ENCODE measurements around the gene SELENOO.

SELENOO gene

DNA sequence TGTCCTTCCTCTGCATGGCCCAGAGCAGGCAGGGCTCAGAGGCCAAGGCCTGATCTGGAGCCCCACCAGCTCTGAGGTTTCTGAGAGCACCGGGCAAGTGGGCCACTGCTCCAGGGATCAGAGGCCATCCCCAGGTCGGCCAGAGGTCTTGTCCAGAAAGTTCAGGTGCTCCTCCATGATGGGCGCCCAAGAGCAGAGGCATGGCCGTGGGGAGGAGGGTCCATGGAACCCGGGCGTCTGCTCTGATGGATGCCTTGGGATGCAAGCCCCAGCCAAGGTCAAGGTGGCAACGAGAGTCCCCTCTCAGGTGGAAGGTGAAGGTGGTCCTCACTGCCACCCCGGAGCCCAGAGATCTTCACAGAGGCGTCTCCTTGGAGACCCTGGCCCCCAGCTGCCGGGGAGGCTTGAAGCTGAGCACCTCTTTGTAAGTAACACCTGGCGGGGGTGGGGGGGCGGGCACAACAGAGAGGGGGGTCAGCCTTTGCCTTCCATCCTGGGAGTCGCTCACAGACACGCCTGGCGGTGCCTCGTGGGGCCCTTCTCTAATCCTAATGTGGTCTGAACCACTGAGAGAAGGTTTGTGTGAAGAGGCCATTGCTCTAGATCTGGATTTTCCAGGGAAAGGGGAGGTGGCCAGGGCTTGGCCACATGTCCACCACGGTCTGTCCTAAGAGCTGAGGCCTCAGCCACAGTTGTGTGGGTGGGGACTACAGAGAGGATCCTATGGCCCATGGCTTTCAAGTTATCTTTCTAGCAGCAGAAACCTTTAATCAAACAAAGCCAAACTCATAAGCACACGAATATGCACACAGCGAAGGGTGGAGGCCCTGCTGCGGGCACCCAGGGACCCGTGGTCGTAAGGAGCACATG, 52.5 kb downstream of the SELENOO start:
- DNase-seq (ENCODE audit: low read depth in 2 of 2): no peak

GRCh38 chr22:50253941-50254340, 53.1 kb downstream of the SELENOO start:
- DNase-seq (ENCODE audit: low read depth in 2 of 2): no peak

- DNase-seq (ENCODE audit: low read depth in 2 of 2): no peak
Measured at GRCh38 chr22:50255099-50255498, 54.3 kb downstream of the SELENOO start.

- DNase-seq (ENCODE audit: low read depth in 2 of 2): no peak
Measured at GRCh38 chr22:50255607-50256006, 54.8 kb downstream of the SELENOO start.

DNA sequence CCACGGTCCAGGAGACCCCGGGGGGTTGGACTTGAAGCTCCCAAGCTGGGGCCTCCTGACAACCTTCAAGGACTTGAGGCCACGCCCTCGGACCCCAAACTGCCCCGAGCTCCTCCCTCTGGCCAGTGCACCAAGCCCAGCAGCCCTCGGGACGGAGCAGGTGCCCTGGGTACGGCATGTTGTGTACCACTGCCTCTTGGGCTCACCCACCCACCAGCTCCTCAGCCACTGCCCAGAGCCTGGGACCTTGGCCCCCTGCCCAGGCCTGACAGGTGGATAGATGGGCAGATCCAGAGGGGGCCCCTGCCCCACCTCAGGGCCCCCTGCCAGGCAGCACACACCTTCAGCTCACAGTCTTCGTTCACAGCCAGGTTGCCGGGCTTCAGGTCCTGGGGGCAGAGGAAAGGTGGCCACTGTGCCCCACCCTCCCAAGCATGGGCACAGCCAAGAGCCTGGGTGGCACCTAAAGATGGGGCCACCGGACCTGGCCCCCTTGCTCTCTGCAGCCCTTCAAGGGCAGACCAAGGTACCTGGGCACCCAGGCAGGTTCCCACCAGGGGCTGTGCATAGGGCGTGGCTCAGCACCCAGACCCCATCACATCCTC, 55.5 kb downstream of the SELENOO start:
- no peak for DNase-seq (ENCODE audit: low read depth in 2 of 2)

DNA sequence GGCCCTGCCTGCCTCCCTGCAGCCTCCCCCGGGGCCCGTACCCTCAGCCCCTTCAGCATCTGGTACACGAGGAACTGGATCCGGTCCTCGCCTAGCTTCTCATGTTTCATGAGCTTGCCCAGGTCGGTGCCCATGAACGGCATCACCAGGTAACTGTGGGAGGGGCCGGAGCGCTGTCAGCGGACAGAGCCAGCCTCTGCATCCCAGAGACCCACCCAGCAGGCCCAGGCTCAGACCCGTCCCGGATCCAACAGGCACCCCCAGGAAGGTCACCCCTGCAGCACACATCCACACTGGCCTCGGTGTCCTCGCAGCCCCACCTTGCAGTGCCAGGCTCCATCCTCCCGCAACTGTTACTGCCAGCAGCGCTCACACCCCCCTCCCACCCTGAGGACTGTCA, 56.2 kb downstream of the SELENOO start:
- no peak for DNase-seq (ENCODE audit: low read depth in 2 of 2)

DNA sequence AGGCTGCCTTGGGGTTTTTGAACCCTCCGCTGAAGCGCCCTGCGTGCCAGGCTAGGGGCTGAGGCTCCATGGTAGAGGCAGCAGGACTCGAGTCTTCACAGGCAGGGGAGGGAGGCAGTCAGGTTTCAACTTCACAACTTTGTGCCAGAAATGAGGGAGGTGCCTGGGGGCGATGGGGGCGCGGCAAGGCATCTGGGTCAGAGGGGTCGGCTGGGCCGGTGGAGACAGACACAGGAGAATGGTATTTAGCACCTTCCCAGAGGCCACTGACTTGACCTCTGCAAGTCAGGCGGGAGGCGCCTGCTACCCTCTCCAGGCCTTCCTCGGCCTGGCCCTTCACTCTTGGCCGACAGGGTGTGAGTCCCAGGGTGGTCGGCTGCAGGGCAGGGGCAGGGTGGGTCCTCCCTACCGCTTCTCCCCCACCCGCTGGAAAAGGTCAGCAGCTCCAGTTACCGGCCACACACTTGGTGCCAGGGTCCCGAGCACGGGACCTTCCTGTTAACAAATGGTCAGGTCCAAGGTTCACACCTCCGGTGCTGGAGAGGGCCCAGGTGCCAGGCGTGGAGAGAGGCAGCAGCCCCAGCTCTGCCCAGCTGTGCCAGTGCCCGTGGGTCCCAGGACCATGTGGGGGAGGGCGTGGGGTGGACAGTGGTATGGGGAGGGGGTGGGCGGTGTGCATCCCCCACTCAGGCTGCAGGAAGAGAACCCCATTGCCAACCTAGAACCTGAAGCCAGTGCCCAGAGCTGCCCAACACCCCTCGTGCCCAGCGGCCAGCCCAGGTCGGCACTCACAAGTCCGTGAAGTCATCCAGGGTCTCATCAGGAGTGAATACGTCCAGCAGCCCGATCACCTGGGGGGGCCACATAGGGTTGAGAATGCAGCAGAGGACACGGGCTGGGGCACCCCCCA, 56.9 kb downstream of the SELENOO start:
- DNase-seq (ENCODE audit: low read depth in 2 of 2): no peak

DNA sequence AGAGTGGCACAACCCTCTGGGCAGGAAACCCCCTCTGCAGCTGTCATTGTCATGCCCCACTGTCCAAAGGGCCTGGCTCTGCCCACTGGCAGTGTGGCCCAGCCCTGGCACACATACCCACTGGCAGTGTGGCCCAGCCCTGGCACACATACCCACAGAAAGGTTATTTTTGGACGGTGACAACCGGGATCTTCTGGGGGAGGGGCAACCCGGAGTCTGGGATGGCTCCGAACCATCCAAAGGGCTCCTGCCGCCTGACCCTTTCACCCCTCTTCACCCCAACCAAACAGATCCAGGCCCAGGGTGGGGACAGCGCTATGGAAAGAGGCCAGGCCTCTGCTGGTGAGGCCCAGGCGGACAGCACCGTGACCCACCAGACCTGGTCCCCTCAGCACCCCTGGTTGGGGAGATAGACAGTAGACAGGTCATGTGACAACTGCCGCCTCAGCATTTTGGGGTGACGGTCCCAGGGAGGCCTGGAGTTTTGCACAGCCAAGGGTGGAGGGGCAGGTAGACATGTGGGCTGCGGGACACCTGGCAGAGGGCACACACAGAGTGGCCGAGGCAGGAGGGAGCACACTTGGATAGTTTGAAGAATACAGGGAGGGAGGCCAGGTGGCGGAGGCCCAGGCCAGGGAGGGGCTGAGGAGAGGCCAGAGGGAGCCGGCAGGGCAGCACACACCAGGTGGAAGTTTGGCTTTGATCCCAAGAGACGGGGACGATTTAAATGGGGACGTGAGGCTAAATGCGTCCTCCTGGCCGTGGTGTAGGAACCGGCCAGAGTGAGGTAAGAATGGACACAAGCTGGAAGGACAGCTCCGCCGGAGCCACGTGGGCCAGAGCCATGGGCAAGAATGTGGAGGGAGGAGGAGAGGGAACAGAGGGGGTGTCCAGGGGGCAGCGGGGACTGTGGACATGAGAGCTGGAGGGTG, 57.8 kb downstream of the SELENOO start:
- DNase-seq (ENCODE audit: low read depth in 2 of 2): no peak

DNA sequence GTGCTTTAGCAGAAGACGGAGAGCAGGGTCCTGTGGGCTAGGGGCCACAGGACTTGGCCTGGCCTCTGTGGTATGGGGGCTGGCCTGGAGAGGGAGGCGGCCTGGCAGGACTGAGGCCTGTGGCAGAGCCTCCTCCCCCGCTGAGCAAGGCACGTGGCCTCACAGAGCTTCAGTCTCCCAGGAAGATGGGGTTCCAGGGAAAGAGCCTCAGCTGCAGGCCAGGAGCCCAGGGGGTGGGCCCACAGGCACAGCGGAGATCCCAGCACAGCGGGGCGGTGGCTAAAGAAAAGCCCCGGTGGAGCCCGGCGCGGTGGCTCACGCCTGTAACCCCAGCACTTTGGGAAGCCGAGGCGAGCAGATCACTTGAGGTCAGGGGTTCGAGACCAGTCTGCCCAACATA, 58.5 kb downstream of the SELENOO start:
- DNase-seq (ENCODE audit: low read depth in 2 of 2): no peak

- DNase-seq (ENCODE audit: low read depth in 2 of 2): no peak
Measured at GRCh38 chr22:50260434-50260800, 59.6 kb downstream of the SELENOO start.

DNA sequence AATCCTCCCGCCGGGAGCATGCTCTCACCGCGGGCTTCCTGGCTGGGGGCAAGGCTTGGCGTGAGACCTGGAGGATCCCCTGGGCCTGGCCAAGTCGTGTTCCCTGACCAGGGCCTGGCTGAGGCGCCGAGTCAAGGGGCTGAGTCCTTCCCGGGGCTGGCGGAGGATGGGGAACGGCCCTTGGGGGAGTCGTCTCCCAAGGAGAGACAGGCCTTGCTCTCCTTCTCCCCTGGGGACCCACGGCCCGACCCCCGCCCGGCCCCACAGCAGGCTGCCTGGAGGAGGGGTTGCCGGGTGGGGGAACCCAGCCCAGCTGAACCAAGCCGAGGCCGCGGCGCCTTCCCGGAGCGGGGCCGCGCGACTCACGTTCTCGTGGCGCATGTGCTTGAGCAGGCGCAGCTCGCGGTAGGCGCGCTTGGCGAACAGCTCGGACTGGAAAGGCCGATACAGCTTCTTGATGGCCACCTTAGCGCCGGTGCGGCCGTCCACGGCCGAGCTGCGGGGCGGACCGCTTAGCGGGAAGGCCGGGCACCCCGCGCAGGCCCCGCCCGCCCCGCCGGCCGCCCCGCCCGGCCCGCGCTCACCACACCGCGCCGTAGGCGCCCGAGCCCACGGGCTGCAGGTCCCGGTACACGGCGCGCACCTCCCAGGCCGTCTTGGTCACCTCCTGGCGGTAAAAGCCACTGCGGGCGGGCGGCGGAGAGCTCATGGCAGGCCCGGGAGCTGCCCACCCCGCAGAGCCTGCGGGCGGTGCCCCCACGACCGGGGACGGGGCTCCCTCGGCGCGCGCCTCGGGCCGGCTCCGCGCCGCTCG, 60.2 kb downstream of the SELENOO start:
- no peak for DNase-seq (ENCODE audit: low read depth in 2 of 2)

DNA sequence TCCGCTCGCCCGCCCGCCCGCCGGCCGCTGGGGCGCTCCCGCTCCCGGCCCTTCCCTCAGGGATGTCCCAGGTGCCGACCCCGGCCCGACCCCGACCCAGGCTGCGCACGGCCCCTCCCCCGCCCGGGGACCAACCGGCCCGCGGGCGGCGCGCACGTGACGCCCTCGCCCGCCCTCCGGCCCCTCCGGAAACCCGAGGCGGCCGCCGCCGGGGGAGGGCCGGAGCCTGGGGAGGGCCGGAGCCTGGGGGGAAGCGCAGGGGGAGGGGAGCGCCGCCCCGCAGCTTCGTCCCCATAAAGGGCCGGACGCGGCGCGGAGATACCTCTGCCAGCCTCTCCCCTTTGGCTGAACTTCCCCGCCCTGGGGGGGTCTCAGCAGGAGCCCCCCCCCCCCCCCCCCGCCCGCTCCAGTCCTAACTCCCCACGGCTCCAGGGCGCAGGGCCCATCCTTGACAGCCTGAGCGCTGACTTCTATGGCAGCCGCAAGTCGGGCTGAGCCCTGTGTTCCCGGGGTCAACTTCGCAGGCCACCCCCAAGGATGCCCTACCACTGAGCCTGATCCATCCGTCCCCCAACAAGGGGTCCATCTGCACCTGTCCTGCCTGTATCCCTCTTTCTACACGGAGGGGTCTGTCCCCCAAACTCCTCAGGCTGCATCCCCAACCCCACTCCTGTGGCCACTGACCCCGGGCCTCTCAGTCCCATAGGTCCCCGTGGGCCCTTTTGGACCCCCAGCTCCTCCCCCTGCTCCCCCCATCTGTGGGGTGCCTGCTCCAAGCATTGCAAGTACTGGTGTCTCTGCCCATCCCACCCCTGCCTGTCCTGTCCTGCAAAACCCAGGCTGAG, 61.0 kb downstream of the SELENOO start, which contains the start of gene MAPK12:
MAPK12 (minus strand) TSS at position 69 of the 845 bp plus-strand sequence. CDS start 174 bp downstream, outside the sequence.
- DNase-seq (ENCODE audit: low read depth in 2 of 2): no peak

- no peak for DNase-seq (ENCODE audit: low read depth in 2 of 2)
Measured at GRCh38 chr22:50262460-50262911, 61.7 kb downstream of the SELENOO start.

- no peak for DNase-seq (ENCODE audit: low read depth in 2 of 2)
Measured at GRCh38 chr22:50262973-50263617, 62.3 kb downstream of the SELENOO start.

DNA sequence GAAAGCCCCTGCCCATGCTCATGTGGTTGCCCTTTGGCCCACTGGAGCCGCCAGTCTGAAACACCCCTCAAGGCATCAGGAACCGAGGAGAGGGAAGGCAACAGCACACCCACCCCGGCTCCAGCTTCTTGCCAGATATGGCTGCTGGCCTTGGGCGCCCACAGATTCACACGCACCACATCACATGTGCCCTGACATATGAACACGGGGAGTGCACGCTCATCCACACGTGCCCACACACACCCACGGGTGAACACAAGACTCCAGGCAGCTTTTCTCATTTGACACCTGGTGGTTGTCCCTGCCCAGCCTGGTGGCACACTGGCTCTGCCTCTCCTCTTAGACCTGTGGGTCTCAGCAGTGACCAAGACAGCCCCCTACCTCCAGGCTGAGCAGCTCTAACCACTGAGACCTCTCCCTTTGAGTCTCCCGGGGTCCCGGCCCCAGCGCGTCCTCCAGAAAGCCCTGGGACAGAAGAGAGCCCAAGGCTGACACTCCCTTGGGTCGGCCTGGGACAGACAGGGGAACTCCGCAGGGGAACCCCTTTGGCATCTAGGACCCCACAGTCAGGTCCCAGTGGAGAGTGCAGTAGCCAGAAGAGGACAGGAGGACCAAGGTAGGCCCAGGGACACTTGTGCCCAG, 63.4 kb downstream of the SELENOO start:
- DNase-seq (ENCODE audit: low read depth in 2 of 2): no peak

- DNase-seq (ENCODE audit: low read depth in 2 of 2): no peak
Measured at GRCh38 chr22:50264946-50265669, 64.3 kb downstream of the SELENOO start.

GRCh38 chr22:50266994-50267393, 66.2 kb downstream of the SELENOO start:
- no peak for DNase-seq (ENCODE audit: low read depth in 2 of 2)
